Astrocyte (in vitro differentiated cells and primary cell): ENCODE results near the gene ATG2B.

Source experiments
- CTCF ChIP-seq: IDR thresholded peaks from 2 replicates; pipeline ENCODE4 v1.5.1; 2011; ENCODE audit warnings: low read depth, mild to moderate bottlenecking, inconsistent platforms, low read length, moderate library complexity; ENCODE audit not compliant: insufficient read depth
- EZH2 ChIP-seq: IDR thresholded peaks from 2 replicates; pipeline ENCODE4 v1.6.1; 2012; ENCODE audit warnings: mild to moderate bottlenecking, low read length, inconsistent platforms; ENCODE audit not compliant: insufficient read depth

DNA sequence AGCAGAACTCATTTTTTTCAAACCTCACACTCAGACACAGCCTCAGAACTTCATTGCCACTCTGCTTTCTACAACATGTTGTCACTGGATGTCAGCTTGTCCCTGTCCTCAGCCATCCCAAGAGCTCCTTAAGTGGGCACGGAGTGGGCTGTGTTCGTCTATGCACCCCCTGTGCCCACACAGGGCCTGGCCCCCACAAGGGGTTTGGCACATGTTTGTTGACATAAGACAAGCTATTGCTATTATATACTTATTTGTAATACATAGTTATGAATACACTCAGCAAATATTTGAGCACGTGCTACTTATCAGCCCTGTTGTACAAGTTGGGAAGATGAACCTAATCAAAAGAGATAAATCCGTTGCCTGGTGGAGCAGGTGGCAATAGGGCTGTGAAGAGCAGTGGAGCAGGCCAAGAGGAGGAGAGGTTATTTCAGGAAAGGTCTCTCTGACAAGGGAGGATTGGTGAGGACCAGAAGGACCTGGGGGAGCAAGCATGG lies 111.4 kb downstream of the ATG2B start:
- no peak for TF ChIP-seq CTCF
- TF ChIP-seq EZH2 = no peak
